ENCODE measurements around the gene FSTL4.

FSTL4 gene

GRCh38 chr5:133427121-133427777 lies 185.1 kb downstream of the FSTL4 start:
- no peak for DNase-seq (ENCODE audit: low spot score)

GRCh38 chr5:133426264-133426663 lies 186.1 kb downstream of the FSTL4 start:
- DNase-seq (ENCODE audit: low spot score): no peak

- no peak for DNase-seq (ENCODE audit: low spot score)
These were observed 186.6 kb downstream of the FSTL4 start for GRCh38 chr5:133425764-133426163.

GRCh38 chr5:133425222-133425621 lies 187.1 kb downstream of the FSTL4 start:
- DNase-seq (ENCODE audit: low spot score): no peak

GRCh38 chr5:133423618-133424282 lies 188.6 kb downstream of the FSTL4 start:
- DNase-seq (ENCODE audit: low spot score): peak; percentile 74

GRCh38 chr5:133423011-133423617 lies 189.2 kb downstream of the FSTL4 start:
- DNase-seq (ENCODE audit: low spot score): no peak

- no peak for DNase-seq (ENCODE audit: low spot score)
These were observed 190.5 kb downstream of the FSTL4 start for GRCh38 chr5:133421806-133422205.

GRCh38 chr5:133421394-133421793 lies 190.9 kb downstream of the FSTL4 start:
- no peak for DNase-seq (ENCODE audit: low spot score)

- no peak for DNase-seq (ENCODE audit: low spot score)
These were observed 191.7 kb downstream of the FSTL4 start for GRCh38 chr5:133420440-133421301.

GRCh38 chr5:133415906-133416305 lies 196.4 kb downstream of the FSTL4 start:
- DNase-seq (ENCODE audit: low spot score): no peak

- no peak for DNase-seq (ENCODE audit: low spot score)
These were observed 196.8 kb downstream of the FSTL4 start for GRCh38 chr5:133415506-133415905.

GRCh38 chr5:133412661-133413060 lies 199.7 kb downstream of the FSTL4 start:
- no peak for DNase-seq (ENCODE audit: low spot score)

- no peak for DNase-seq (ENCODE audit: low spot score)
These were observed 202.0 kb downstream of the FSTL4 start for GRCh38 chr5:133410335-133410828.

GRCh38 chr5:133409210-133409674 lies 203.1 kb downstream of the FSTL4 start:
- no peak for DNase-seq (ENCODE audit: low spot score)

- DNase-seq (ENCODE audit: low spot score): no peak
These were observed 204.0 kb downstream of the FSTL4 start for GRCh38 chr5:133408322-133408721.

- no peak for DNase-seq (ENCODE audit: low spot score)
These were observed 205.2 kb downstream of the FSTL4 start for GRCh38 chr5:133406977-133407632.

- peak; percentile 35 for DNase-seq (ENCODE audit: low spot score)
These were observed 205.9 kb downstream of the FSTL4 start for GRCh38 chr5:133406208-133406976.

GRCh38 chr5:133405275-133406034 lies 206.9 kb downstream of the FSTL4 start:
- no peak for DNase-seq (ENCODE audit: low spot score)

GRCh38 chr5:133404724-133405123 lies 207.6 kb downstream of the FSTL4 start:
- DNase-seq (ENCODE audit: low spot score): peak; percentile 63

- DNase-seq (ENCODE audit: low spot score): no peak
These were observed 208.5 kb downstream of the FSTL4 start for GRCh38 chr5:133403741-133404364.
